Caki2 (cell line): ENCODE data around the gene CUL9. TPM values are rescaled to one million over a fixed set of nuclear protein-coding genes. Genes with fewer than 3 reads are reported as not detected.

ENCODE experiments used
- DNase-seq: peaks from one replicate; pipeline ENCODE4 v3.0.0-alpha.2; 2015; ENCODE audit warnings: low read depth
- in situ Hi-C: cut with HindIII; loops from 2 replicates; pipeline ENCODE4 v1.10.0; 2016; ENCODE audit warnings: low sequenced_read_pairs, low pct_unique_long_range_greater_than_20kb, mixed read lengths
- total RNA-seq: library from RNA; depleted of rRNA; stranded (reverse); fragments of >200 nt; shearing (Covaris generic); gene quantifications from 2 replicates; pipeline ENCODE4 v1.2.3, GENCODE V29; 2014; ENCODE audit warnings: low replicate concordance; rRNA removed

The CUL9 gene
- total RNA-seq, 1 experiment from 2014 or later = 15.7 TPM

GRCh38 chr6:43262000-43262779 lies 80.2 kb downstream of the CUL9 start:
- in situ Hi-C loops = no loop called here
- no peak for DNase-seq

- in situ Hi-C loops = no loop called here
- no peak for DNase-seq
These were observed 80.9 kb downstream of the CUL9 start for GRCh38 chr6:43262780-43263313.

DNA sequence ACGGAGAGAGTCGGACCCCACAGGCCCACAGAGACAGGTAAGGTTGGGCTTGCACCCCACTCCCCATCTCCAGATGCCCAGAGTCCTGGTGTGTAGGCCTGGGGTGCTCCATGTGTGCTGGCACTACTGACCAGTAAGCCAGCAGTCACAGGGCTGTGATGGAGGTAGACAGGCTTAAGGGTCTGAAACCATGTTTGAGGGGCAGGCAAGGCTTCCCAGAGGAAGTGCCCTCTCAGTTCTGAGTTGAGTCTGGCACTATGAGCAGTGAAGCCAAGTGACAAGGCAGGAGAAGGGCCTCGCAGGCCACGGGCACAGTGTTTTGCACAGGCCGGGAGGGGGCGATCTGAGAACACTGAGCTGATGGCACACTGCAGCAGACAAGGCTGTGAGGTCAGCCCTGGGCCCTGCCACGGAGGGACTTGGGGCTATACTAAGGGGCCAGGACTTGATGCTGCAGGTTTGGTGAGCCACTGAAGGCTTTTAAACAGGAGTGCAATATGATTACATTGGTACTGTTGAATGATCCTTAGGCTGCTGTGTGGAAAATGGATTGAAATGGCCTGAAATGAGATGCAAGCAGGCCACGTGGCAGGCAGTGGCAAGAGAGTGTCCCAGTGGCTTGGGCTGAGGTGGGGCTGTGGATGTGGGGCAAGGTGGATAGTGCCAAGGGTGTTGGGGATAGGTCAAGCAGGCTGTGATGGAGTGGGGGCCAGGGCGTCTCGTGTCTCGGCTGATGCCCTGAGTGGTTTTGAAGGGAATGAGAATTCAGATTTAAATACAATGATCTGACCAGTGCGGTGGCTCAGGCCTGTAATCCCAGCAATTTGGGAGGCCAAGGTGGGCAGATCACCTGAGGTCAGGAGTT lies 81.5 kb downstream of the CUL9 start:
- in situ Hi-C loops = no loop called here
- DNase-seq = peak; percentile 54

GRCh38 chr6:43264599-43265145 lies 82.7 kb downstream of the CUL9 start:
- no peak for DNase-seq
- in situ Hi-C loops = no loop called here

DNA sequence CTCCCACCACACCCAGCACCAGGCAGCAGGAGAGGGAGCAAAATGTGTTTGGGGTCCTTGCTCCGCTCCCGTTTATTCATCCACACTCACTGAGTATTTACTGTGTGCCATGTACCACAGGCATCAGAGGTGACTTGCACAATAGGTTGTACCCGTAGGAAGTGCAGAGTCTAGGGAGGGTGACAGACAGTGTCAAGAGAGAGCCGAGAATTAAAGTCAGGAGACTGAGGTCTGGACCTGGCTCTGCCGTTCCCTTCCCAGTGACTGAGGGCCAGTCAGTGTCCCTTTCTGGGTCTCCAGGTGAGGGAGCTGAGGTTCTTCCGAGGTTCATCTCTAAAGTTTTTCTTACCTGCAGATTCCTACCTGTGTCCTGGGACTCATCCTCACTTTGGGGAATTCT lies 83.6 kb downstream of the CUL9 start:
- no peak for DNase-seq

DNA sequence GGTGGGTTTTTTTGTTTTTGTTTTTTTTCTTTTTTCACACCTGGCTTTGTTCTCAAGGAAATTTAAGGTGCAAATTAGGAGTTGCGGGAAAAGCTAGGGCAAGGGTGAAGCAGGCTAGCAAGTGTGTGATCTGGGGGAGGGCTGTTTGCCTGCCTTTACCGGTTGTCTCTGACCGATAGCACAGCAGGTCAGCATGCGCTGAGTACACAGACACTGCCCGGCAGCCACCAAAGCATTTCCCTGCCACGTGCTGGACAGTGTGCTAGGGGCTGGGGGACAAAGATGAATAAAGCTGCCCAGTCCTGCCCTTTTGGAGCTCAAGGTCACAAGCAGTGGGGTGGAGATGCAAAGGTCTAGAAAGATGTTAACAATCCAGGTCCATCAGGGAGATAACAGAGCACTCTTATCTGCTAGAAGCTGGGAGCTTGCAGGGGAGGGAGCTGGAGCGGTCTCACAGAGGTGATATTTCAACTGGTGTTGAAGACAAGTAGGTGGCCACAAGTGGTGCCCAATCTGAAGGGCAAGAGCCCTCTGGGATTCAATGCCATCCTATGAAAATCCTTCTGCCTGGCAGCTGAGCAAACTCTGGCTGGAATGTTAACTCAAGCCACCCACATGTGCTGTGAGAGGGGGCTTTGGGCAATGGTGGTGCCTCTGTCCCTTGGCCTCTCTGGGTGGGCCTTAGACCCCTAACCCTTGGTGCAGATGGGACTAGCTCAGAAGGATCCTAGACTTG lies 85.8 kb downstream of the CUL9 start:
- no peak for DNase-seq
- in situ Hi-C loops = no loop called here

More for the DNA sequence above, 83.6 kb downstream of the CUL9 start:
- in situ Hi-C loops = no loop called here

DNA sequence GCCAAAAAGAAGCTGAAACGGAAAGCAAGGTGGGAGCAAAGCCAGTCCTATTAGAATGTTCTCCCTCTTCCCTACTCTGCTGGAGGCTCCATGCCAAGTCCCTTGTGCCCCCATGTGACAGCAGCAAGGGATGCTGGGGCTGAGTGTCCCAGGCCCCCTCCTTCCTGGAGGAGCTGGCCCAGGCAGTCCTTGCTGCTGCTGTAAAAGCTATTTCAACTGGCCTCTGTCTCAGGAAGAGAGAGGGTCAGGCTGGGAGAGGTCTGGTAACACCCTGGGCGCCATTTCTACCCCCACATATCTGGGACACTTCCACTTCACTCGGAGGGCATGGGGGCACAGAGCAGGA lies 86.3 kb downstream of the CUL9 start:
- in situ Hi-C loops = no loop called here
- no peak for DNase-seq

GRCh38 chr6:43268782-43269272 lies 86.8 kb downstream of the CUL9 start:
- DNase-seq = no peak
- in situ Hi-C loops = no loop called here

GRCh38 chr6:43269273-43270007 lies 87.4 kb downstream of the CUL9 start:
- in situ Hi-C loops = no loop called here
- no peak for DNase-seq

DNA sequence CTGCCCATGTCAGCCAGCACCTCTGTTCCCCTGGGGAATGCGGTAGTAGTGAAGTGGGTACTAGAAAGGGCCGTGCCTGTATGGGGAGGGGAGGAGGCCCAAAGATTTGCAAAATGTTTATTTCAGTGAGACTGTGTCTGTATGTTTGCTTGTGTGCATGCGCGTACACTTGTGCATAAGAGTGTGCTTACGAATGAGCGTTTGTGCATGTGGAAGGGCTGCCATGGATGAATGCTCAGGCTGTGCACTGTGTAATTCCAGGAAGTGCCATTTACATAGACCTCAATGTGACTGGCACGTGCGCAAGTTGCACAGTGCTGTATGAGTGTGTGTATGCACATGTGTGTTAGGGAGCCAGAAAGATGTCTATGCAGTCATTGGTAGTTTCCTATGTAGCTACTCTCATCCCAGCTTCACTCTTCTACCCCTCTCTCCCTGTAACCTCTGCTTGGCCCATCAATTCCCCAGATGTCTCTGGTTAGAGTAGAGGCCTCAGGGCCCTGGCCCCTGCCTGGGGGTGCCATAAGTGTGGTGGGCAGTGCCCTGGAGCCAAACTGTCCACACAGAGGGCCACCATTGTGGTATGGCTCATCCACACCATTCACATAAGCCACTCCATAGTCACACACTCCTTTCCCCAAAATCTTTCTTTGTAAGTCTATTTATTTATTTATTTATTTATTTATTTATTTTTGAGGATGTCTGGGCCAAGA lies 89.3 kb downstream of the CUL9 start:
- DNase-seq = no peak
- in situ Hi-C loops = no loop called here

DNA sequence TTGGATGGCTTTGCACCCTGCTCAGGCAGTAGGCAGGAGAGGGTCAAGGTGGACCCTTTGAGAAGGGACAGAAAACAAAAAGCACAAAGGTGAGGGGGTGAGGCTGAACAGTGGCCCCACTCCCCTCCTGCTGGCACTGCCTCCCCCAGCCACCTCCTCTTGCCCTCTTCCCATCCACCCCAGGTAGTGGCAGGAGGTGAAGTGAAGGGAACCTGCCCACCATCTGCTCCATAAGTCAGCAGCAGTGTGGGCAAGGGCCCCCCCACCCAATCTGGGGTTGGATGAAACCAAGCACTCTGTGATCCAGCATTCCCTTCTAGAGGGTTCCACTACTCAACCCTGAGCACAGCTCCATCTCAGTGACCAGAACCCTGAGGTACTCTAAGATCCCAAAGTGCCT lies 89.9 kb downstream of the CUL9 start:
- DNase-seq = no peak
- in situ Hi-C loops = no loop called here

- in situ Hi-C loops = no loop called here
These were observed 91.7 kb downstream of the CUL9 start for GRCh38 chr6:43273707-43274106.

More at GRCh38 chr6:43273707-43274106, 91.7 kb downstream of the CUL9 start:
- DNase-seq = no peak

Other genes starting within 250 kb of the CUL9 start
- gene GNMT, start 221.4 kb upstream of the CUL9 start, total RNA-seq = 1.5 TPM in 1 of 2 replicates, not detected in the other
- gene PEX6, start 203.0 kb upstream of the CUL9 start, total RNA-seq = 29.2 and 31.4 TPM in 2 replicates
- gene PPP2R5D, start 197.6 kb upstream of the CUL9 start, total RNA-seq = 41.1 and 50.7 TPM in 2 replicates
- gene MEA1, start 168.2 kb upstream of the CUL9 start, total RNA-seq = 192 and 200 TPM in 2 replicates
- gene KLHDC3, start 167.9 kb upstream of the CUL9 start, total RNA-seq = 140 and 145 TPM in 2 replicates
- gene RRP36, start 160.6 kb upstream of the CUL9 start, total RNA-seq = 79.1 and 98.6 TPM in 2 replicates
- gene CUL7, start 128.3 kb upstream of the CUL9 start, total RNA-seq = 39.2 TPM in 2 replicates
- 47.5 and 50.5 TPM in 2 replicates for gene MRPL2, start 122.8 kb upstream of the CUL9 start, total RNA-seq
- 49.3 and 61.6 TPM in 2 replicates for gene KLC4, start 122.6 kb upstream of the CUL9 start, total RNA-seq
- 45.4 and 69.5 TPM in 2 replicates for gene PTK7, start 105.9 kb upstream of the CUL9 start, total RNA-seq
- gene SRF, start 10.9 kb upstream of the CUL9 start, total RNA-seq = 16.4 and 26.1 TPM in 2 replicates
- 187 and 194 TPM in 2 replicates for gene DNPH1, start 47.3 kb downstream of the CUL9 start, total RNA-seq
- not detected in 2 replicates for gene TTBK1, start 61.3 kb downstream of the CUL9 start, total RNA-seq
- not detected in 2 replicates for gene SLC22A7, start 116.1 kb downstream of the CUL9 start, total RNA-seq
- gene CRIP3, start 126.6 kb downstream of the CUL9 start, total RNA-seq = not detected in 2 replicates
- 1.6 and 4.3 TPM in 2 replicates for gene ZNF318, start 187.5 kb downstream of the CUL9 start, total RNA-seq
- 4.0 and 4.5 TPM in 2 replicates for gene ABCC10, start 245.3 kb downstream of the CUL9 start, total RNA-seq